Activated CD8-positive, alpha-beta T cell treated with anti-CD3 and anti-CD28 coated beads for 36 hours (primary cell): ENCODE results near the gene TOMM22. TPM values are rescaled to one million over a fixed set of nuclear protein-coding genes. Genes with fewer than 3 reads are reported as not detected.

Experiments
- ATAC-seq: fragments of 200-7000 bp; cut with Tn5 transposase; one replicate; pipeline ENCODE4 v1.10.0; 2021; ENCODE audit warnings: mild to moderate bottlenecking, moderate library complexity
- CTCF ChIA-PET: fragments of 350-600 bp; sonication (Branson Sonifier 250); formaldehyde crosslinking; loops from one replicate; lab custom pipeline; 2021; ENCODE audit warnings: antibody characterized with exemption; lab: Charles Lee
- POLR2A ChIA-PET: fragments of 350-600 bp; sonication (Branson Sonifier 250); formaldehyde crosslinking; loops from one replicate; lab custom pipeline; 2021; ENCODE audit warnings: antibody characterized with exemption; lab: Charles Lee
- DNase-seq: peaks from one replicate; pipeline ENCODE4 v3.0.0-alpha.2; 2020
- H3K27ac Mint-ChIP-seq: one replicate; pipeline ENCODE4 v1.8.0; 2021; ENCODE audit warnings: mild to moderate bottlenecking, mixed read lengths
- H3K27me3 Mint-ChIP-seq: one replicate; pipeline ENCODE4 v1.8.0; 2021; ENCODE audit warnings: mixed read lengths
- H3K36me3 Mint-ChIP-seq: one replicate; pipeline ENCODE4 v1.8.0; 2021; ENCODE audit warnings: low read depth, mixed read lengths
- H3K4me1 Mint-ChIP-seq: one replicate; pipeline ENCODE4 v1.8.0; 2021; ENCODE audit warnings: low read depth, mixed read lengths
- H3K4me3 Mint-ChIP-seq: one replicate; pipeline ENCODE4 v1.8.0; 2021; ENCODE audit warnings: mild to moderate bottlenecking, moderate library complexity, mixed read lengths
- H3K9me3 Mint-ChIP-seq: one replicate; pipeline ENCODE4 v1.8.0; 2021; ENCODE audit warnings: mixed read lengths
- intact Hi-C: fragments of 100-400 bp; cut with micrococcal nuclease; formaldehyde crosslinking; loops from one replicate; pipeline ENCODE4 v1.10.0; 2022
- total RNA-seq, 2 experiments: library from RNA; stranded (reverse); gene quantifications; one replicate each; pipeline ENCODE4 v1.2.3, GENCODE V29; 2021
- TF ChIP-seq, protein P1 (sequence below): fragments of 200-600 bp; IDR thresholded peaks from one replicate; pipeline ENCODE4 v1.8.0; 2022; ENCODE audit warnings: antibody characterized with exemption, mild to moderate bottlenecking

TOMM22 gene
- total RNA-seq, 2 experiments from 2014 or later = 155 to 158 TPM

DNA sequence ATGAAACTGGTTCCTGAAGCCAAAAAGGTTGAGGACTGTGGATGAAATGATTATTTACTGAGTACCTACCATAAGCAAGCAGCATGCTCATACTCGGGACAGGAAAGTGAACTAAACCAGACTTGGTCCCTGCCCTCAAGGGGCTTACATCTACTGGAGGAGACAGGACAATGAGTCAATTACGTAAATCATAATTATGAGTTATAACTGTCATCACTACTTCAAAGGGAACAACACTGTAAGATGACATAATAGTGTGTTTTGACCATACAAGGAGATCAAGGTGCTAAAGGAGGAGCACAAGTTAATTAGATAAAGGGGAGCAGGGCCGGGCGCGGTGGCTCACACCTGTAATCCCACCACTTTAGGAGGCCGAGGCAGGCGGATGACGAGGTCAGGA lies 28.0 kb upstream of the TOMM22 start:
- ChIA-PET POLR2A (interaction anchor here (0.8 kb wide), 1 partner anchor 12 kb away, joined by 4 read pairs; no protein-coding TSS in a partner anchor), CTCF (no interaction called here)
- Mint-ChIP-seq H3K4me1 (peaks cover 14% of the 10 kb centered on the region), H3K9me3 (no peaks in the 10 kb centered on the region), H3K4me3 (no peak overlapping the region), H3K36me3 (no peaks in the 10 kb centered on the region), H3K27me3 (no peaks in the 10 kb centered on the region), H3K27ac (no peak overlapping the region)
- intact Hi-C loops = no loop called here
- no peak for ATAC-seq
- no peak for DNase-seq
- TF ChIP-seq, protein P1, sequence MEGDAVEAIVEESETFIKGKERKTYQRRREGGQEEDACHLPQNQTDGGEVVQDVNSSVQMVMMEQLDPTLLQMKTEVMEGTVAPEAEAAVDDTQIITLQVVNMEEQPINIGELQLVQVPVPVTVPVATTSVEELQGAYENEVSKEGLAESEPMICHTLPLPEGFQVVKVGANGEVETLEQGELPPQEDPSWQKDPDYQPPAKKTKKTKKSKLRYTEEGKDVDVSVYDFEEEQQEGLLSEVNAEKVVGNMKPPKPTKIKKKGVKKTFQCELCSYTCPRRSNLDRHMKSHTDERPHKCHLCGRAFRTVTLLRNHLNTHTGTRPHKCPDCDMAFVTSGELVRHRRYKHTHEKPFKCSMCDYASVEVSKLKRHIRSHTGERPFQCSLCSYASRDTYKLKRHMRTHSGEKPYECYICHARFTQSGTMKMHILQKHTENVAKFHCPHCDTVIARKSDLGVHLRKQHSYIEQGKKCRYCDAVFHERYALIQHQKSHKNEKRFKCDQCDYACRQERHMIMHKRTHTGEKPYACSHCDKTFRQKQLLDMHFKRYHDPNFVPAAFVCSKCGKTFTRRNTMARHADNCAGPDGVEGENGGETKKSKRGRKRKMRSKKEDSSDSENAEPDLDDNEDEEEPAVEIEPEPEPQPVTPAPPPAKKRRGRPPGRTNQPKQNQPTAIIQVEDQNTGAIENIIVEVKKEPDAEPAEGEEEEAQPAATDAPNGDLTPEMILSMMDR = no peak

DNA sequence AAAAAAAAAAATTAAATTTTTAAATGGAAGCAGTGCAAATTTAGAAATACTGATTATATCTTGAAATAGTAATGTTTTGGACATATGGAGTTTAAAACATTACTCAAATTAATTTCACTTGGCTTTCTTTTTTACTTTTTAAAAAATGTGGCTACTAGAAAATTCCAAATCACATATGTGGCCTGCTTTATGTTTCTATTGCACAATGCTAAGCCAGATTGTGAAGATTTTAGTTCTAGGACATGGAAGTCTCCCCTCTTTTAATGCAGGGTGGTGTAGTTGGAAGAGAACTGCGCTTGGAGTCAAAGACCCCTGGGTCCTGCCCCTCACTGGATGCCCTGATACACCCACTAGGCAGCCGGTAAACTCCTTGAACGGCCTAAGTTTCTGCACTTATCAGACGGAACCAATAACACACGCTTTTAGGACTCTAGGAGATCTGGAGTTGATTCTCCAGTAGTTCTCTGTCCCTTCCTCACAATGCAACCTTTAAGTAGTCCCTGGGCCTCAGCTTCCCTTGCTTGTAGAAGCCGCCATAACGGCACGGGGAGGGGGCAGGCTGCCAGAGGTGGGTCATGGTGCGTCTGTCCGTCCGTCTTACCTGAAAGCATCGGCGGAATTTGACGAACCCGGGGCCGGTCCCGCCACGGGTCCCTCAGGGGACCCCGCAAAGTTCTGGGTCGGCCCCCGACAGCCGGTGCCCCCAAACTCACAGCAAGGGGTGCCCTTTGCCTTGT lies 26.1 kb upstream of the TOMM22 start:
- POLR2A ChIA-PET = no interaction called here
- peaks cover 14% of the 10 kb centered on the region for H3K4me1 Mint-ChIP-seq
- peak overlapping the region; percentile 94 for H3K4me3 Mint-ChIP-seq
- DNase-seq (peak; percentile 6), ATAC-seq (no peak)
- intact Hi-C loops = no loop called here
- no peaks in the 10 kb centered on the region for H3K27me3 Mint-ChIP-seq
- H3K9me3 Mint-ChIP-seq = no peaks in the 10 kb centered on the region
- H3K36me3 Mint-ChIP-seq = no peaks in the 10 kb centered on the region
- TF ChIP-seq, protein P1 = no peak
- peak overlapping the region; percentile 98 for H3K27ac Mint-ChIP-seq
- CTCF ChIA-PET = no interaction called here

DNA sequence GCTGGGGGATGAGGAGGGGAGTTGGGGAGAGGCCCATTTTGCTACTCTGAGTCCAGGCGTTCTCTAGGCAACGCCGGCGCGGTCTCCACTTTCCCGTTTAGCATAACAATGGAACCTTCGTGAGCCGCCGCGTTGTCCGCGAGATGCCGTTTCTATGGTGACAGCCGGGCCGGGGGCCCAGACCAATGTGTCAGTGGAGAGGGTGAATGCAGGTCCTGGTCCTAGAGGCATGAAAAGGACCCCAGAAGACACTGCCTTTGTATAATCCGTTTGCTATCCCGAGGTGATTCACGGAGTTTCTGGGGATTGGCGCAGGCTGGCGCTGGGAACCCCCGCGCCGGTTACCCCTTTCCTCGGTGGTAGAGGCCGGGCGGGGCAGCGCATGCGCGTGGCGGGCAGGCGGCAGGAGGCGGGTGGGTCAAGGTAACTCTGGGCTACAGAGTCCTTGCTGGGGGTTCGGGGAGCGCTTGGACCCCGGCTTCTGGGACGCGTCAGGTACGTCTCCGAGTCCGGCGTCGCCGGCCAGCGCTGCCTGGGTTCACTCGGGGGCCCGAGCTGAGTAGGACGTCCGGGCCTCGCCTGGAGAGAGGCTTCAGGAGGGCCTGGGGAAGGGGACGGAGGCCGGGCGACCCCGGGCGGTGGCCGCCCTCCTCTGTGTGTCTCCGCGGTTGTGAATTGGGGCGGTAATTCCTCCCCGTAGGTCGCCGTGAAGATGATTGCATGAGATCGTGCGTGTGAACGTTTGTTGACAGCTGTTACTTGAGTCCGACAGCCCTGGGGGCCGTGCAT lies 25.3 kb upstream of the TOMM22 start, which contains the start of the genes CBY1 and FAM227A:
CBY1 (plus strand) TSS at position 383 of the 789 bp plus-strand sequence. CDS start 11,417 bp downstream, outside the sequence.
FAM227A (minus strand) TSS at position 137 of the 789 bp plus-strand sequence. CDS start 6,224 bp downstream, outside the sequence.
- Mint-ChIP-seq H3K9me3 (no peaks in the 10 kb centered on the region), H3K4me1 (peaks cover 14% of the 10 kb centered on the region), H3K4me3 (peak within 1 kb of the TSS; percentile 94), H3K27ac (peak within 1 kb of the TSS; percentile 98), H3K27me3 (no peaks in the 10 kb centered on the region), H3K36me3 (no peaks in the 10 kb centered on the region)
- TF ChIP-seq, protein P1 = no peak
- ChIA-PET POLR2A (interaction anchor here (0.6 to 2.4 kb wide), 5 partner anchors 14 to 354 kb away, joined by 3 to 12 read pairs (median 6); partner anchors contain the start of gene TOMM22), CTCF (interaction anchor here (1.2 to 3.1 kb wide), 2 partner anchors 25 to 604 kb away, joined by 3 to 13 read pairs; partner anchors contain the start of gene TOMM22)
- DNase-seq (peak; percentile 89), ATAC-seq (peak; percentile 83)
- intact Hi-C loops = no loop called here

DNA sequence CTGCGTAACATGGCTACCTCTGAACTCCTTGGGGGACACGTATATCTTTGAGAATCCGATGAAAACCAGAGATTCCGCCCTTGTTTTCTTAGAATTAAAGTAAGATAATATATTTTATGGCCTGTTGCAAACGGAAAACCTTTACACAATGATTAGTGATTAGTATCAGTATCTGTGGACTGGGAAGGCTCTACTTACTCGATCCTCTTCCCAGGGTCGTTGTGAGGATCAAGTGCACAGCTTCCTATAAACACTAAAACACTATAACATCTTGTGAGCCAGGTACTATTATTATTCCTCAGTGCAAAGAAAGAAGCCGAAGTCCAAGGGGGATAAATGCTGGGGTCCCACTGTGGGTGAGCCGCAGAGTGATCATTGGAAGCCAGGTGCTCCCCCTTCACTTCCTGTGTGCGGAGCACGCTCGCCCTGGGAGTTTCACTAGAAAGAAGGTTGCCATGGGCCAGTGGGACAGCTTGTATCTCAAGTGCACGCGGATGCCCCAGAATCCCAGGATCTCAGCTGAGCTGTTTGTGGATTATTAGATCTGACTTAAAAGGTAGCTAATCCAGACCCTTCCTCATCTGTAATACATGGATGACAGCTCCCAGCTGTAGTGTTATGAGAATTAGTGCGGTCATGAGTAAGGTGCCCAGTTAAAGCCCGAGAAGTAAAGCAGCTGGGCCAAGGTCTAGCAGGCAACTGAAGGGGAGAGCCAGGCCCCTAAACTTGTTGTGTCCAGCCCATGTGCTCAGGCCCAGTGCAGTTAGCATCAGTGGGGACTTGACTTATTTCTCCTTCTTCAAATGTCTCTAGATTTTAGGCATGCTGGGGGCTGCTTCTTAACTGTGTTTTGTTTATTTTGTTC lies 24.5 kb upstream of the TOMM22 start:
- TF ChIP-seq, protein P1 = no peak
- no peaks in the 10 kb centered on the region for H3K36me3 Mint-ChIP-seq
- DNase-seq = peak; percentile 71
- H3K4me3 Mint-ChIP-seq = peak overlapping the region; percentile 94
- ATAC-seq = peak; percentile 56
- ChIA-PET CTCF (interaction anchor here (0.8 to 3.1 kb wide), 3 partner anchors 10 to 605 kb away, joined by 3 to 13 read pairs (median 4); partner anchors contain the start of gene TOMM22), POLR2A (interaction anchor here (0.6 to 2.4 kb wide), 4 partner anchors 13 to 105 kb away, joined by 3 to 12 read pairs (median 6); partner anchors contain the start of gene TOMM22)
- H3K9me3 Mint-ChIP-seq = no peaks in the 10 kb centered on the region
- intact Hi-C loops = no loop called here
- H3K4me1 Mint-ChIP-seq = peaks cover 14% of the 10 kb centered on the region
- H3K27me3 Mint-ChIP-seq = no peaks in the 10 kb centered on the region
- H3K27ac Mint-ChIP-seq = peak overlapping the region; percentile 98
